Measurements from ENCODE around the gene CERKL.

The CERKL gene

DNA sequence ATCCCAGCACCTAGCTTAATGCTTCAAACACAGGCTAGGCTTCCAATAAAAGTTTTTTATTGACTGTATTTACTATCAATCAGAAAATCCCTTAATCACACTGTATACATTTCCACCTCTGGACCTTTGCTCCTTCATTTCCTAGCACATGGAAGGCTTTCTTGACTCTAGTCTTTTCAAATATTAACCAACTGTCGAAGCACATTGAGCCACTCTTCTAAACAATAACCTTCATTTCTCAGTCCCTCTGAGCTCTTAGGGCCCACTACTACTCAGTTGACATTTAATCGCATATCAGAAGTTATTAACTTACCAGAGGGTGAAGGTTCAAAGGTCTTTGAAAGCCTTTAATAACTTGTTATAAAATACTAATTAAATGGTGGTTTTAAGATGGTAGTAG, 37.4 kb downstream of the CERKL start:
- Histone ChIP-seq H3K9ac (no peak overlapping the region), H4K20me1 (ENCODE audit: insufficient read depth) (no peaks in the 10 kb centered on the region), H3K27me3 (ENCODE audit: insufficient read depth, low read depth) (no peaks in the 10 kb centered on the region), H3K79me2 (ENCODE audit: insufficient read depth, low read depth) (no peaks in the 10 kb centered on the region), H3K4me2 (no peak overlapping the region), H2AFZ (ENCODE audit: low read depth) (no peak overlapping the region), H3K4me3 (IDR thresholded peaks at IDR 0.05; ENCODE audit: insufficient read depth, low read depth, low read length) (no peak overlapping the region), H3K4me1 (ENCODE audit: low read depth, poor library complexity, severe bottlenecking) (no peaks in the 10 kb centered on the region), H3K36me3 (ENCODE audit: insufficient read depth) (no peaks in the 10 kb centered on the region), H3K27ac (no peak overlapping the region)
- TF ChIP-seq, protein P1, sequence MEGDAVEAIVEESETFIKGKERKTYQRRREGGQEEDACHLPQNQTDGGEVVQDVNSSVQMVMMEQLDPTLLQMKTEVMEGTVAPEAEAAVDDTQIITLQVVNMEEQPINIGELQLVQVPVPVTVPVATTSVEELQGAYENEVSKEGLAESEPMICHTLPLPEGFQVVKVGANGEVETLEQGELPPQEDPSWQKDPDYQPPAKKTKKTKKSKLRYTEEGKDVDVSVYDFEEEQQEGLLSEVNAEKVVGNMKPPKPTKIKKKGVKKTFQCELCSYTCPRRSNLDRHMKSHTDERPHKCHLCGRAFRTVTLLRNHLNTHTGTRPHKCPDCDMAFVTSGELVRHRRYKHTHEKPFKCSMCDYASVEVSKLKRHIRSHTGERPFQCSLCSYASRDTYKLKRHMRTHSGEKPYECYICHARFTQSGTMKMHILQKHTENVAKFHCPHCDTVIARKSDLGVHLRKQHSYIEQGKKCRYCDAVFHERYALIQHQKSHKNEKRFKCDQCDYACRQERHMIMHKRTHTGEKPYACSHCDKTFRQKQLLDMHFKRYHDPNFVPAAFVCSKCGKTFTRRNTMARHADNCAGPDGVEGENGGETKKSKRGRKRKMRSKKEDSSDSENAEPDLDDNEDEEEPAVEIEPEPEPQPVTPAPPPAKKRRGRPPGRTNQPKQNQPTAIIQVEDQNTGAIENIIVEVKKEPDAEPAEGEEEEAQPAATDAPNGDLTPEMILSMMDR (conservative IDR thresholded peaks at IDR 0.05; ENCODE audit: low read depth, low read length): no peak

DNA sequence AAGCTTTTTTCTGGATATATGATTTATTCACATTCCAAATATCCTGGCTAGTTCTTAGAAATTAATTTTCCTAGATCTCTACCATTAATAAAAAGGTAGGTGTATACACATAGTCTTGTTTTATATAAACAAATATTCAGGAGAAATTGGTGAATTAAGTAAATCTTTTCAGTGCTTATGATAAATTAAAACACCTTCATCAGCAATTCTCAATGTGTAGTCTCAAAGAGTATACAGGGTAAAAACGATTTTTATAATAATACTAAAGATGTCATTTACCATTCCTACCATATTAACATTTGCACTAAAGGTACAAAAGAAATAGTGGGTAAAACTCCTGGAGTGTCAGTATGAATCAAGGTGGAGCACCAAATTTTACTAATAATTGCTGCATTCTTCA, 40.2 kb downstream of the CERKL start:
- H2AFZ ChIP-seq (ENCODE audit: low read depth): no peak overlapping the region
- no peaks in the 10 kb centered on the region for H3K79me2 ChIP-seq (ENCODE audit: insufficient read depth, low read depth)
- no peak overlapping the region for H3K9ac ChIP-seq
- no peak overlapping the region for H3K4me3 ChIP-seq (IDR thresholded peaks at IDR 0.05; ENCODE audit: insufficient read depth, low read depth, low read length)
- H3K27ac ChIP-seq: no peak overlapping the region
- H4K20me1 ChIP-seq (ENCODE audit: insufficient read depth): no peaks in the 10 kb centered on the region
- TF ChIP-seq, protein P1 (conservative IDR thresholded peaks at IDR 0.05; ENCODE audit: low read depth, low read length): no peak
- H3K36me3 ChIP-seq (ENCODE audit: insufficient read depth): no peaks in the 10 kb centered on the region
- no peaks in the 10 kb centered on the region for H3K27me3 ChIP-seq (ENCODE audit: insufficient read depth, low read depth)
- no peaks in the 10 kb centered on the region for H3K4me1 ChIP-seq (ENCODE audit: low read depth, poor library complexity, severe bottlenecking)
- no peak overlapping the region for H3K4me2 ChIP-seq

DNA sequence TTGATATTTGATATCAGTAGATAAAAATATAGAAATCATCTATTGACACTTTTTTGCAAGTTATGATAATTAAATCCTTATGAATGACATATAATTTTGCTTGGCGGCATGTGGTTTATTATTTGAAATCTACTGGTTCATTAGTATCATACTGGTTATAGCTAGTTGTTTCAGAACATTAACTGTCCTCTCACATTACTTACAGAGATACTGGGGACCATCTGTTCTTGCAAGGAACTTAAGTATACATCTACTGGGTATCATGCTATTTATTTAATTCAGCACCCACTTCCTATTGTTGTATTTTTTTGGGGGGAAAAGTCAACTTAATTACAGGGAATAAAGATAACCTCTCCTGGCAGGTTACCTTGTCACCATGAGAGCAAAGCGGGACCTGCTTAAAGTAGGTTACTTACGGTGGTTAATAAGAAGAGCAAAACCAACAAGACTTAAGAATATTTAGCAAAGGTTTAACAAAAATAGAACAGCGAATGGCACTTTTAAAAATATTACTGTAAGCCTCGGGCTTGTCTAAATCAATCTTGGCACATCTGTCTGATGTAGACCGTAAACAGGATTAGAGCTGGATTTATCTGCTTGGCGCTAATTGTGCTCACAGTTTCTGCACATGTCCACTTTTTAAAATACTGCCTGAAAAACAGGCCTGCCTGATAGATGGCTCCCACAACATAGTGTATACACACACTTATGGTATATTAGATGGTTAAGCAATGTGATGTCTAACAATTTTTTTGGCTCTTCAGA, 41.8 kb downstream of the CERKL start:
- TF ChIP-seq, protein P1 (conservative IDR thresholded peaks at IDR 0.05; ENCODE audit: low read depth, low read length): no peak
- Histone ChIP-seq H3K79me2 (ENCODE audit: insufficient read depth, low read depth) (no peaks in the 10 kb centered on the region), H3K4me2 (no peak overlapping the region), H3K4me1 (ENCODE audit: low read depth, poor library complexity, severe bottlenecking) (no peaks in the 10 kb centered on the region), H3K4me3 (IDR thresholded peaks at IDR 0.05; ENCODE audit: insufficient read depth, low read depth, low read length) (no peak overlapping the region), H3K36me3 (ENCODE audit: insufficient read depth) (no peaks in the 10 kb centered on the region), H4K20me1 (ENCODE audit: insufficient read depth) (no peaks in the 10 kb centered on the region), H3K9ac (no peak overlapping the region), H2AFZ (ENCODE audit: low read depth) (no peak overlapping the region), H3K27ac (no peak overlapping the region), H3K27me3 (ENCODE audit: insufficient read depth, low read depth) (no peaks in the 10 kb centered on the region)

DNA sequence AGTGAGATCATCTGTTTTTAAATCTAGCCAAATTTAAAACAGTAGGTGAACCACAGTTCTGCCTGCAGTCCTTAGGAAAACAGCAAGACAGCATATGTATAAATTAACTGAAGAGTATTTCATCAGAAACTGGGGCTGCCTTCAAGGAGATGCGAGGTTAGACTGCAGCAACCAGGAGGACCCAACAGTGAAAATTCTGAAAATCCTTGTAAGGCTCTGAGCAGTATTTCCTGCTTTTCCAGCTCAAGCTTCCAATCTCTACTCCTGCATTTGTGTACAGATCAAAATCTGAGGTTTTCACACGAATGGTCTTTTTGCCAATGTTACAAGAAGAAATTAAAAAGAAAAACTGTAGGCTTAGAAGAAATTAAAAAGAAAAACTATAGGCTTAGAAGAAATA, 43.7 kb downstream of the CERKL start:
- no peaks in the 10 kb centered on the region for H3K27me3 ChIP-seq (ENCODE audit: insufficient read depth, low read depth)
- no peaks in the 10 kb centered on the region for H3K79me2 ChIP-seq (ENCODE audit: insufficient read depth, low read depth)
- no peak overlapping the region for H3K27ac ChIP-seq
- no peaks in the 10 kb centered on the region for H4K20me1 ChIP-seq (ENCODE audit: insufficient read depth)
- no peaks in the 10 kb centered on the region for H3K36me3 ChIP-seq (ENCODE audit: insufficient read depth)
- no peak overlapping the region for H3K4me3 ChIP-seq (IDR thresholded peaks at IDR 0.05; ENCODE audit: insufficient read depth, low read depth, low read length)
- H3K4me2 ChIP-seq: no peak overlapping the region
- H3K9ac ChIP-seq: no peak overlapping the region
- TF ChIP-seq, protein P1 (conservative IDR thresholded peaks at IDR 0.05; ENCODE audit: low read depth, low read length): no peak
- H2AFZ ChIP-seq (ENCODE audit: low read depth): no peak overlapping the region
- H3K4me1 ChIP-seq (ENCODE audit: low read depth, poor library complexity, severe bottlenecking): no peaks in the 10 kb centered on the region

Data from KMS-11 (cell line).